CD4-positive, alpha-beta T cell treated with Interleukin-17A for 4 hours (primary cell): ENCODE results near the gene EYS.

Source experiments
- DNase-seq: peaks from one replicate; pipeline ENCODE4 v3.0.0-alpha.2; 2020; ENCODE audit warnings: mixed read lengths

The EYS gene

DNA sequence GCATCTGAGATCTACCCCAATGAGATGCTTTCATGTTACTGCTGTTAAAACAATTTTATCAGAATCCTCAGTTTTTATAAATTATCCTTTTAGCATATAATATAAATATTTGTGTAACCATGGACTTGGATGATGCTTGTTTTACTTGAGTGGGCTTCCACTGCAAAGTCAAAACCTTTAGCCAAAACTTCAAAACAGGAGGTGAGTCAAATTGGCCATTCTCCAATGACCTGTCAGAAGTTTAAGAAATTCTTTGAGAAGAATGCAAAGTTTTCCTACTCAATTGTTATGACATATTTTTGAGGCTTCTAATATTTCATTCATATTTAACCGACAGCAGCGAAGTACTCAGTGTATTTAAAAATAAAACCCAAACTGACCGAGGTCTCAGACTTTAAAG lies 507.9 kb downstream of the EYS start:
- DNase-seq: no peak

GRCh38 chr6:65191471-65191870 lies 515.6 kb downstream of the EYS start:
- no peak for DNase-seq

DNA sequence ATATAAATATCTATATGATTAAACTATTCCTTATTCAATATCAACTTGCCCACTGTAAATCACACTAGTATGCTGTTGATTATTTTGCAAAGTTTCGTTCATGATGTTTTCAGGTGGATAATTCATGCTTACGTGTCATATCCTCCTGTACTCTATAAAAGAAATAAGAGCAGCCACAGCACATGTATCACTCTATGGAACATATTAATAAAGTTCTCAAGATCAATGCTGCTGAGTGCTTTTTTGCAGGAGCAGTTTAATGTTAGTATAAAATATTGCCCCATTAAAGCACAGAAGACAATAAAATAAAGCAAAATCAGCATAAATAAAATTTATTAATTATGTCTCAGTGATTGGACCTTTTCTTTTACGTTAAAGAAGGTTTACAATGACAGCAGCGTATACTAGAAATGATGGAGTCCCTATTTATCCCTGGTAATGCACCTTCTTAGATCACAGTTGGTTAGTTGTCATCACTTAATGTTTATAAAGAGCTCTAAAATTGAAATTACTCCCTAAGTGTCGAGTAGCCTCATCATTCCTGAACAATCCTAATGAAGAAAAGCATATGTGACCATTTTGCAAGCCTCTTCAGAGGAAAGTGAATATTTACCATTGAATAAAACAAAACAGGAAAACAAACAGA lies 517.7 kb downstream of the EYS start:
- no peak for DNase-seq

- DNase-seq: no peak
Measured at GRCh38 chr6:65186826-65187225, 520.2 kb downstream of the EYS start.

DNA sequence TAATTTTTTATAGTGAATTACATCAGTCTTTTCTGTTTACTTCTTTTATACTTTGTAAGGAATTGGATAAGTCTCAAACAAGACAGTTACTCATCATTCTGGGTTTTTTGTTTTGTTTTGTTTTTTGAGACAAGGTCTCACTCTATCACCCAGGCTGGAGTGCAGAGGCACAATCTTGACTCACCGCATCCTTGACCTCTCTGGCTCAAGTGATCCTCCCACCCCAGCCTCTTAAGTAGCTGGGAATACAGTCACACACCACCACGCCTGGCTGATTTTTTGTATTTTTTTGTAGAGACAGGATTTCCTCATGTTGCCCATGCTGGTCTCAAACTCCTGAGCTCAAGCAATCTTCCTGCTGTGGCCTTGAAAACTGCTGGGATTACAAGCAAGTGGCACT lies 524.3 kb downstream of the EYS start:
- no peak for DNase-seq

GRCh38 chr6:65170273-65170672 lies 536.8 kb downstream of the EYS start:
- DNase-seq: no peak

DNA sequence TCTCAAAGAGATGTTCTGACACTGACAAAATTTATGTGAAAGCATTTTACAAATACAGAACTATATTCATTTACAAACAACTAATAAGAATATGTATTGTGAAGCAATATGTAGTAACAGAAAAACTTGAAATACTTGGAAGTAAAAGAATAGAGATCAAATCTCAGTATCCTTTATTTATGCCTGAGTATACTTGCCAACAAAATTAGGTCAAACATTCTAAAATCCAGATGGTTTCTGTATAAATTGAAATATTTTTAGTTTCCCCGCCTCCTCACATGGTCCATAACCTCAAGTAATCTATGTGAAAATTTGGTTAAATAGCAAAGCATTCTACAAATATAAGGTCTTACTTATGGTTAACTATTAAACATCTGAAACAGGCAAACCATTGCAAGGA lies 545.4 kb downstream of the EYS start:
- no peak for DNase-seq

DNA sequence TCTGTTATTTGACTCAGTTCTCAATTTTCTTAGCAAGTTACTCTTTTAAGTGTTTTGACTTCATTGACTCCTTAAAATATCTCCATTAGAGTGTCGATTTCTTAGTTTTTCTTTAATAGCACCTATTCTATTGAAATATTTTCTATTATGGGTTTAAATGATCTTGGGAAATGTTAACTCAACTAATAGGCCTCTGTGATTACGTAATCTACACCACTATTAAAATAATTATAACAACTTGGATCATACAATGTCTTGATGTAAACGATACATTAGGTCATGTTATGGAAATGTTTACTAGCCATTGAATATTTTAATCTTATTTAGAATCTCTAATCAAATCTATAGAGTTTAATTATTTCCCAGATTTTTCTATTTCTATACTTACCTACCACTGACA lies 550.0 kb downstream of the EYS start:
- DNase-seq: no peak

GRCh38 chr6:65155083-65155482 lies 551.9 kb downstream of the EYS start:
- DNase-seq: no peak

DNA sequence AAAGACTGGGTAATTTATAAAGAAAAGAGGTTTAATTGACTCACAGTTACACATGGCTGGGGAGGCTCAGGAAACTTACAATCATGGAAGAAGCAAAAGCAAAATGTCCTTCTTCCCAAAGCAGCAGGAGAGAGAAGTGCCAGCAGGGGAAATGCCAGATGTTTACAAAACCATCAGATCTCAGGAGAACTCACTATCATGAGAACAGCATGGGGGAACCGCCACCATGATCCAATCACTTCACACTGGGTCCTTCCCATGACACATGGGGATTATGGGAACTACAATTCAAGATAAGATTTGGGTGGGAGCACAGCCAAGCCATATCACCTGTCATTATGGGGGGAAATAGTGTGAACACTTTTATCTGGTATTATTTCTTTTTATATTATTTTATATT lies 557.2 kb downstream of the EYS start:
- no peak for DNase-seq

DNA sequence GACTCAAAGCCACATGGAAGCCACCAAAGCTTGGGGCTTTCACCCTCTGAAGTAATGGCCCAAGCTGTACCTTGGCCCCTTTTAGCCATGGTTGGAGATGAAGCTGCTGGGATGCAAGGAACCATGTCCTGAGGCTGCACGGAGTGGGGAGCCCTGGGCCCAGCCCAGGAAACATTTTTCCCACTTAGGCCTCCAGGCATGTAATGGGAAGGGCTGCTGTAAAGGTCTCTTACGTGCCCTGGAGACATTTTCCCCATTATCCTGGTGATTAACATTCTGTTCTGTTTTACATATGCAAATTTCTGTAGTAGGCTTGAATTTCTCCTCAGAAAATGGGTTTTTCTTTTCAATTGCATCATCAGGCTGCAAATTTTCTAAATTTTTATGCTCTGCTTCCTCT lies 558.2 kb downstream of the EYS start:
- DNase-seq: no peak

DNA sequence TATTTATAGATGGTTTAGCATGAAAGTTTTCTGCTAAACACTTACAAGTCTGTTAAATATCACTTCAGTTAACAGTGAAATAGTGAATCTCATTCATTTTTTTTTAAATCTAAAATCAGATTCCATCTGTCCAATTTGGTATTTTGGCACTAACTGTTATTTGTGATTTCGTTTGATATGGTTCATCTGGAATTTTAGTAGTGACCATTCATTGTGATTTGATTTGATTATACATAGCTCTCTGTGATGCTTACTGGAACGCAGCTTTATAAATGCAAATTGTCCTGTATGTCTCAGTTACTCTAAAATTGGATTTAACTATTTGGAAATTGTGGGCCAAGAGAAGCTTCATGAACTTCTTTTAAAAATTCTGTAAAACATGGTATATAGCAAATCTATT lies 571.5 kb downstream of the EYS start:
- DNase-seq: no peak

DNA sequence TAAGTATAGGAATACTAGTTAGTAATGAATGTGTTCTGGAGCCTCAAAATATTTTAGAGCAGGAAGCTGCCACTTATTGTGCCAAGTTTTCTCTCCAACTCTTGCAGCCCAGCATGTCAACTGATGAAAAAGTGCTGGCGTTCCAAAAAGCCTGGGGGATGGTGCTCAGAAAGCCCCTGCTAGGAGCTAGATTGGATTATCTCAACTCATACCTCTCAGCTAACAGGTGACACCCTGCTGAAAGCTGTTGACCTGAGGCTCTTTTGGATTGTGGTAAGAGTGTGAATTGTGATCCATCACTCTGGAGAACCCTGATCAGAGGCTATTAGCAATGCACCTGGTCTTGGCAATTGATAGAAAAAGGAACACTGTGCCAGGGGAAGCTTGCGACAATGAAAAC lies 580.4 kb downstream of the EYS start:
- DNase-seq: no peak

DNA sequence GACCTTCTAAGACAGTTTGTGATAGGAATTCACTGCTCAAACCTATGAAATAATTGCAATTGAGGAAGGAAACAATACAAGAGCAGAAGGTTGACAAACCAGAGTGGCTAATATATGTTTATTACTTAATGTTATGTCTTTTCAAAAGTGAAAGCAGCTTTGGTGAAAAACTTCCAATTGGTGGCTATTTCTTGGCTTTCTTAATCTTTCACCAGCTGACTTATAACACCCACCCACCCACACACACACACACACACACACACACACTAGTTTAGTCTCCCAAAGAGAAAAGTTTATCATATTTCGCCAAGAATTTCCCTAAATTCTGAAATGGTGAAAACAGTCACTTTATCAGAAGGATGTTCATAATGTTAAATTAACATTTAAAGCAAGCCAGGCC lies 583.5 kb downstream of the EYS start:
- no peak for DNase-seq

GRCh38 chr6:65117817-65118409 lies 589.1 kb downstream of the EYS start:
- DNase-seq: no peak

GRCh38 chr6:65116326-65116725 lies 590.7 kb downstream of the EYS start:
- no peak for DNase-seq

DNA sequence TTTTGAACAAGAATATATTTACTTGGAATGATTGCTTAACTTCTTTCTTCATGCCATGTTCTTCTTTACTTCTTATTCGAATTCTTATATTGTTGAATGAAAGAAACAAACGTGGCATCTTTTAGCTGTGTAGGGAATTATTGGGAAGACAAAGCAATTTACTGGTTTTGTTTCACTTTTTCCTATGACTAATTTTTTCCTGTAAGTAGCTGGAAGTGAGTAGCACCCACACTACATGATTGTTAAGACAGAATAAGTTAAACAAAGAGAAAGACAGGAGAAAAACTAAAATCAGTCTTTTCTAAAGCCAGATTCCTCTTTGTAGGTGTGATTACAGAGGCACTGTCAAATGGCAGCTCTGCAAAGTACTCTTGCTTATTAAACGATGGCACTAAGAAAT lies 593.4 kb downstream of the EYS start:
- DNase-seq: no peak

GRCh38 chr6:65112435-65112834 lies 594.6 kb downstream of the EYS start:
- no peak for DNase-seq

DNA sequence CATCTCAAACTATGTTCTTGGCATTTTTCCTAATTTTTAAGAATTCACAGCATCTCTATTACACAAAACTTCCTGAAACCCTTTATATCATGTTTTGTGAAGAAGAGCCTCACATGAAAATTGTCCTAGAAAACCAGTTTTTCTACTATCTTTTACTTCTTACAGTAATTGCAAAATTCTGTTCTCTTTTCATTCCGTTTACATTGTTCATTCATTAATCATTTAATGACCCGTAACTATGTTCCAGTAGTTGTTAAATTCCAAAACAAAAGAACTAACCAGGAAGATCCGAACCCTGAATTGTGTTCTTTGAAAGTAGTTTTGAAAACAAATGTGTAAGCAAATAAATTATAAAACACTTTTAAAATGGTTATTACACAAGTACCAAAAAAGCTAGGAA lies 597.0 kb downstream of the EYS start:
- DNase-seq: no peak

DNA sequence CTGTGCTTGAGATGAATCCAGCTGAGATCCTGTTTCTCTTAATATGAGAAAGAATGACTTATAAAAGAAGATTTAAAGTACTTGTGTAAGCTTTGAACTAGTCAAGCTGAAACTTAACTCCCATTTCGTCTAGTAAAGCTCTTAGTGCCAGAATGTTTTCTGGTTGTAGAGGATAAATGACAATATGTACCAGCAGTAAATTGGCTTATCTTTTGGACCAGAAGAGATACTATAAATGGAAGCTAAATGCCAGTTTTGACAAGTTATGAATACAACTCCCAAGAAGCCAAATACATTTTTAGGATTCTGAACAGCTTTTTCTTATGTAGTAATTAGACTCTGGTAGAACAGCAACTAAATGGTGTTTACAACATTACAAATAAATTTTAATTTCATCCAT lies 608.7 kb downstream of the EYS start:
- DNase-seq: no peak

GRCh38 chr6:65091561-65091960 lies 615.5 kb downstream of the EYS start:
- no peak for DNase-seq

GRCh38 chr6:65088575-65088974 lies 618.5 kb downstream of the EYS start:
- DNase-seq: no peak

- no peak for DNase-seq
Measured at GRCh38 chr6:65081756-65082155, 625.3 kb downstream of the EYS start.

DNA sequence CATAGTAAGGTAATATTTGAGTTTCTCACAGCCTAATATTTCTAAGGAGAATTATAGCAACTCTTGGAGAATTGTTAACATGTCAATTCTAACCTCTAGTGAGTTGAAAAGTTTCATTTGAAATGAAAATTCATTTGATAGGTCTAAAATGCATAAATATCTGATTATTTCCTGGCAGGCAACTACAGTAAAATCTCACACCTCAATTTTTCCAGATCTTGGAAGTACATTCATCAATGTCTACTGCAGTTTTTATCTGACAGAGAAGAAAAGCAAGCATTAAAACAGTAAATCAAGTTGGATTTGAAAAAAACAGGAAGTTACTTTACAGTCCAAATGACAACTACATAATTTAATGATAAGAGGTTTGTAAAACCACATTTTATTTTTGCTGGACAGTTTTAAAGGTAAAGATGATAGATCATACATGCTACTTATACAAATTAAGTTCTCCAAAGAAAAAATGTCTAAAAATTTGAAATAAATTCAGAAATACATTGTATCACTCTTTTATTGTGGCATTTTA lies 631.3 kb downstream of the EYS start:
- DNase-seq: no peak

DNA sequence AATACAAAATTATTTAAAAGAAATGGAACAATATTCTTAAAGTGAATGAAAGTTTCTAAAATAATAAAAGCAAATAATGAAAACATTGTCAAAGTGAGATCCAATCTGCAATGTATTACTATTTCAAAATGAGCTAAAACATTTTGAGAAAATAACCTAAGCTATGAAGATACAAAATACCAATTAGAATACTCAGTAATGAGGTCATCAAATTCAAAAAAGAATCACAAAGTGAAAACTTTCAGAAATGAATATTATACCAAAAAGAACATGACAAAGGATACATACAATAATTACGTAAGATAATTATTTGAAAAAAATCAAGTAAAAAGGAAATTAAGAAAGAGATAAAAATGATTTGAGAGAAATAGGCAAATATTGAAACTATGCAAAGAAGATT lies 634.5 kb downstream of the EYS start:
- no peak for DNase-seq
